Testis (tissue), 2 donors: Measurements from ENCODE around the gene PHLDA3.

ENCODE experiments used
- POLR2A ChIP-seq: fragments of 450-650 bp; IDR thresholded peaks from one replicate; pipeline ENCODE4 v1.6.1; 2017; ENCODE audit warnings: antibody characterized with exemption, mild to moderate bottlenecking, moderate library complexity
- TF ChIP-seq, protein P1 (sequence below), 3 experiments: fragments of 450-650 bp in 2 of 3; fragments of 200-600 bp in 1 of 3; sonication (generic) in 1 of 3; IDR thresholded peaks; one replicate each; pipeline ENCODE4 v1.5.1; 2016 to 2019; ENCODE audit warnings: antibody characterized with exemption in 3 of 3, mild to moderate bottlenecking in 2 of 3, moderate library complexity in 1 of 3

DNA sequence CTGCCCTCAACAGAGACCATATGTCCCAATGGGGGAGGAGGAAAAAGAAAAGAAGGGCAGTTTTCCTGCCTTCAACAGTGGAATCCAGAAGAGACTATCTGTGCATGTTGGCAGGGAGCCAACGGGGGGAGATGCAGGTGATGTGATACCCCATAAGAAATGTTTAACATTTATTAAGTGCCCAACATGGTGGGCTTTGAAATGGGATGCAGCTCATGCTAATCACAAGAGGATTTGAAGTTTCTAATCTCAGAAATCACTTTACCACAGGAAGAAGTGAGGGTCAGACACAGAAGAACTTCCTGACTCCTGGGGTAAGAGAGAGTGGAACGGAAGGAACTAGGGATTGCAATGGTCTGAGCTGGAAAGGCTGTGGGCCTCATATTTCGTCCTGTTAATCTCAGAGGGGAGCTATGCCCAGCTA, 21.7 kb upstream of the PHLDA3 start:
- TF ChIP-seq, protein P1, sequence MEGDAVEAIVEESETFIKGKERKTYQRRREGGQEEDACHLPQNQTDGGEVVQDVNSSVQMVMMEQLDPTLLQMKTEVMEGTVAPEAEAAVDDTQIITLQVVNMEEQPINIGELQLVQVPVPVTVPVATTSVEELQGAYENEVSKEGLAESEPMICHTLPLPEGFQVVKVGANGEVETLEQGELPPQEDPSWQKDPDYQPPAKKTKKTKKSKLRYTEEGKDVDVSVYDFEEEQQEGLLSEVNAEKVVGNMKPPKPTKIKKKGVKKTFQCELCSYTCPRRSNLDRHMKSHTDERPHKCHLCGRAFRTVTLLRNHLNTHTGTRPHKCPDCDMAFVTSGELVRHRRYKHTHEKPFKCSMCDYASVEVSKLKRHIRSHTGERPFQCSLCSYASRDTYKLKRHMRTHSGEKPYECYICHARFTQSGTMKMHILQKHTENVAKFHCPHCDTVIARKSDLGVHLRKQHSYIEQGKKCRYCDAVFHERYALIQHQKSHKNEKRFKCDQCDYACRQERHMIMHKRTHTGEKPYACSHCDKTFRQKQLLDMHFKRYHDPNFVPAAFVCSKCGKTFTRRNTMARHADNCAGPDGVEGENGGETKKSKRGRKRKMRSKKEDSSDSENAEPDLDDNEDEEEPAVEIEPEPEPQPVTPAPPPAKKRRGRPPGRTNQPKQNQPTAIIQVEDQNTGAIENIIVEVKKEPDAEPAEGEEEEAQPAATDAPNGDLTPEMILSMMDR (IDR thresholded peaks at IDR 0.05), result no peak
- TF ChIP-seq POLR2A, result no peak
